Glutamatergic neuron (in vitro differentiated cells): ENCODE results near the gene FBXL14. TPM values are rescaled to one million over a fixed set of nuclear protein-coding genes. Genes with fewer than 3 reads are reported as not detected.

Experiments
- DNase-seq: peaks from one replicate; pipeline ENCODE4 v3.0.0; 2022
- H3K27ac Mint-ChIP-seq: one replicate; pipeline ENCODE4 v1.8.0; 2020; ENCODE audit warnings: mild to moderate bottlenecking, mixed read lengths, inconsistent platforms; ENCODE audit not compliant: unreplicated experiment
- H3K27me3 Mint-ChIP-seq: one replicate; pipeline ENCODE4 v1.8.0; 2020; ENCODE audit warnings: mild to moderate bottlenecking, moderate library complexity, mixed read lengths, inconsistent platforms; ENCODE audit not compliant: unreplicated experiment
- H3K36me3 Mint-ChIP-seq: one replicate; pipeline ENCODE4 v1.8.0; 2020; ENCODE audit warnings: mild to moderate bottlenecking, mixed read lengths, inconsistent platforms; ENCODE audit not compliant: unreplicated experiment
- H3K4me1 Mint-ChIP-seq: one replicate; pipeline ENCODE4 v1.8.0; 2020; ENCODE audit warnings: mild to moderate bottlenecking, low read depth, mixed read lengths, inconsistent platforms; ENCODE audit not compliant: unreplicated experiment
- H3K4me3 Mint-ChIP-seq: one replicate; pipeline ENCODE4 v1.8.0; 2020; ENCODE audit warnings: mild to moderate bottlenecking, mixed read lengths, inconsistent platforms; ENCODE audit not compliant: unreplicated experiment
- H3K9me3 Mint-ChIP-seq: one replicate; pipeline ENCODE4 v1.8.0; 2020; ENCODE audit warnings: mild to moderate bottlenecking, moderate library complexity, mixed read lengths, inconsistent platforms; ENCODE audit not compliant: unreplicated experiment
- CTCF ChIP-seq: fragments of 200-600 bp; sonication (generic); IDR thresholded peaks from one replicate; pipeline ENCODE4 v1.5.0; 2021; ENCODE audit not compliant: partially characterized antibody, unreplicated experiment
- total RNA-seq: library from RNA; stranded (reverse); fragmentation: NEBNext Ultra II Directional; extraction: Animal tissue kit (Norgen Biotek cat#: 25700); gene quantifications from one replicate; pipeline ENCODE4 v1.2.1, GENCODE V29; 2021; ENCODE audit not compliant: unreplicated experiment

Gene FBXL14
- total RNA-seq, 1 donor from 2014 or later, result 28.8 TPM

- Mint-ChIP-seq H3K27me3 (peaks cover 9% of the 10 kb centered on the region), H3K36me3 (no peaks in the 10 kb centered on the region), H3K4me1 (peaks cover 12% of the 10 kb centered on the region), H3K27ac (no peak overlapping the region), H3K9me3 (peaks cover under 1% of the 10 kb centered on the region), H3K4me3 (no peak overlapping the region)
- DNase-seq, result no peak
- no peak for TF ChIP-seq CTCF
Observed at GRCh38 chr12:1622406-1622805, 28.0 kb upstream of the FBXL14 start.

GRCh38 chr12:1620092-1620491 is 25.7 kb upstream of the FBXL14 start:
- H3K27ac Mint-ChIP-seq, result no peak overlapping the region
- no peak for TF ChIP-seq CTCF
- no peak overlapping the region for H3K4me3 Mint-ChIP-seq
- peaks cover 16% of the 10 kb centered on the region for H3K4me1 Mint-ChIP-seq
- H3K27me3 Mint-ChIP-seq, result peaks cover 6% of the 10 kb centered on the region
- H3K9me3 Mint-ChIP-seq, result peaks cover 2% of the 10 kb centered on the region
- no peak for DNase-seq
- H3K36me3 Mint-ChIP-seq, result no peaks in the 10 kb centered on the region

GRCh38 chr12:1619587-1619986 is 25.2 kb upstream of the FBXL14 start:
- H3K4me1 Mint-ChIP-seq, result peaks cover 21% of the 10 kb centered on the region
- no peaks in the 10 kb centered on the region for H3K36me3 Mint-ChIP-seq
- peaks cover 4% of the 10 kb centered on the region for H3K27me3 Mint-ChIP-seq
- H3K27ac Mint-ChIP-seq, result no peak overlapping the region
- TF ChIP-seq CTCF, result no peak
- H3K4me3 Mint-ChIP-seq, result no peak overlapping the region
- peaks cover 2% of the 10 kb centered on the region for H3K9me3 Mint-ChIP-seq
- DNase-seq, result no peak

- Mint-ChIP-seq H3K27ac (no peak overlapping the region), H3K4me3 (no peak overlapping the region), H3K36me3 (no peaks in the 10 kb centered on the region), H3K27me3 (peaks cover 4% of the 10 kb centered on the region), H3K4me1 (peaks cover 22% of the 10 kb centered on the region), H3K9me3 (peaks cover 2% of the 10 kb centered on the region)
- TF ChIP-seq CTCF, result no peak
- DNase-seq, result no peak
Observed at GRCh38 chr12:1619159-1619558, 24.8 kb upstream of the FBXL14 start.

- DNase-seq, result no peak
- Mint-ChIP-seq H3K27ac (no peak overlapping the region), H3K9me3 (peaks cover 2% of the 10 kb centered on the region), H3K27me3 (peaks cover 3% of the 10 kb centered on the region), H3K36me3 (no peaks in the 10 kb centered on the region), H3K4me3 (no peak overlapping the region), H3K4me1 (peaks cover 22% of the 10 kb centered on the region)
- TF ChIP-seq CTCF, result no peak
Observed at GRCh38 chr12:1618489-1618888, 24.1 kb upstream of the FBXL14 start.
